Sigmoid colon (tissue), 4 donors: ENCODE results near the gene MRPL41.

Source experiments
- POLR2A ChIP-seq, 2 donors: fragments of 450-650 bp; IDR thresholded peaks; one replicate each; pipeline ENCODE4 v1.6.1; 2016; ENCODE audit warnings: antibody characterized with exemption in 2 of 2, mild to moderate bottlenecking in 2 of 2, moderate library complexity in 2 of 2
- POLR2AphosphoS5 ChIP-seq, 4 donors: sonication (generic); formaldehyde crosslinking; IDR thresholded peaks; one replicate each; pipeline ENCODE4 v1.6.1; 2017; ENCODE audit warnings: antibody characterized with exemption in 4 of 4
- TF ChIP-seq, protein P1 (sequence below), 4 experiments: fragments of 450-650 bp in 3 of 4; fragments of 200-600 bp in 1 of 4; IDR thresholded peaks; one replicate each; pipeline ENCODE4 v1.5.1; 2016 to 2019; ENCODE audit warnings: antibody characterized with exemption in 4 of 4, mild to moderate bottlenecking in 3 of 4, moderate library complexity in 2 of 4

DNA sequence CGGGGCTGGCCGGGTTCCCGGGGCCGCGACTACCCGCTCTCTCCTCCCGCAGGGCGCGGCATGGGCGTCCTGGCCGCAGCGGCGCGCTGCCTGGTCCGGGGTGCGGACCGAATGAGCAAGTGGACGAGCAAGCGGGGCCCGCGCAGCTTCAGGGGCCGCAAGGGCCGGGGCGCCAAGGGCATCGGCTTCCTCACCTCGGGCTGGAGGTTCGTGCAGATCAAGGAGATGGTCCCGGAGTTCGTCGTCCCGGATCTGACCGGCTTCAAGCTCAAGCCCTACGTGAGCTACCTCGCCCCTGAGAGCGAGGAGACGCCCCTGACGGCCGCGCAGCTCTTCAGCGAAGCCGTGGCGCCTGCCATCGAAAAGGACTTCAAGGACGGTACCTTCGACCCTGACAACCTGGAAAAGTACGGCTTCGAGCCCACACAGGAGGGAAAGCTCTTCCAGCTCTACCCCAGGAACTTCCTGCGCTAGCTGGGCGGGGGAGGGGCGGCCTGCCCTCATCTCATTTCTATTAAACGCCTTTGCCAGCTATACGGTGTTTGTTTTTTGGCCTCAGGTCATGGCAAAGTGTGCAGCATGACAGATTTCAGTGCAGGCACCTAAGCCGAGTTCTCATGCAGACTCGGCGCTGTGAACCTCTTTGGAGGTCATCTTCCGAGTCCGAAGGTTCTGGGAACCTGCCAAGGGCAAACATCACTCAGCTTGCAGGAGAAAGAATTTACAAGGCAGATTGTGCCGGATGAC, 516 bp downstream of the MRPL41 start:
- TF ChIP-seq, protein P1, sequence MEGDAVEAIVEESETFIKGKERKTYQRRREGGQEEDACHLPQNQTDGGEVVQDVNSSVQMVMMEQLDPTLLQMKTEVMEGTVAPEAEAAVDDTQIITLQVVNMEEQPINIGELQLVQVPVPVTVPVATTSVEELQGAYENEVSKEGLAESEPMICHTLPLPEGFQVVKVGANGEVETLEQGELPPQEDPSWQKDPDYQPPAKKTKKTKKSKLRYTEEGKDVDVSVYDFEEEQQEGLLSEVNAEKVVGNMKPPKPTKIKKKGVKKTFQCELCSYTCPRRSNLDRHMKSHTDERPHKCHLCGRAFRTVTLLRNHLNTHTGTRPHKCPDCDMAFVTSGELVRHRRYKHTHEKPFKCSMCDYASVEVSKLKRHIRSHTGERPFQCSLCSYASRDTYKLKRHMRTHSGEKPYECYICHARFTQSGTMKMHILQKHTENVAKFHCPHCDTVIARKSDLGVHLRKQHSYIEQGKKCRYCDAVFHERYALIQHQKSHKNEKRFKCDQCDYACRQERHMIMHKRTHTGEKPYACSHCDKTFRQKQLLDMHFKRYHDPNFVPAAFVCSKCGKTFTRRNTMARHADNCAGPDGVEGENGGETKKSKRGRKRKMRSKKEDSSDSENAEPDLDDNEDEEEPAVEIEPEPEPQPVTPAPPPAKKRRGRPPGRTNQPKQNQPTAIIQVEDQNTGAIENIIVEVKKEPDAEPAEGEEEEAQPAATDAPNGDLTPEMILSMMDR (IDR thresholded peaks at IDR 0.05): no peak
- TF ChIP-seq POLR2A (IDR thresholded peaks at IDR 0.05) (no peak), POLR2AphosphoS5 (IDR thresholded peaks at IDR 0.05) (no peak)
